Fibroblast of upper back skin (primary cell): Measurements from ENCODE around the gene CLOCK.

Experiments used
- DNase-seq: peaks from one replicate; pipeline ENCODE4 v3.0.0-alpha.2; 2013

CLOCK gene

DNA sequence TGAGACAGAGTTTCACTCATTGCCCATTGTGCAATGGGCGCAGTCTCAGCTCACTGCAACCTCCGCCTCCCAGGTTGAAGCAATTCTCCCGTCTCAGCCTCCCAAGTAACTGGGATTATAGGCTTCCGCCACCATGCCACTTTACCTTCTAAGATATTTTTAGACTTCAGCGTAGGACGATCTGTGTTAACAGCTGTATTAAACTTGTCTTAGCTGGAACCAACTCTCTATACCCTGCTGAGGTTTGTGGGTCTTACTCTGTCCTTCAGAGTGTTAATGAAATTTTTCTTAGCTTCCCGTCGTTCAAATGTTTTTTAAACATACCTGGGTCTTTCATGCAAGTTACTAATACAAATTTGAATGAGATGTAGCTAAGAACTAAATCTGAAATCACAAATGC is 136.3 kb downstream of the CLOCK start:
- no peak for DNase-seq

DNA sequence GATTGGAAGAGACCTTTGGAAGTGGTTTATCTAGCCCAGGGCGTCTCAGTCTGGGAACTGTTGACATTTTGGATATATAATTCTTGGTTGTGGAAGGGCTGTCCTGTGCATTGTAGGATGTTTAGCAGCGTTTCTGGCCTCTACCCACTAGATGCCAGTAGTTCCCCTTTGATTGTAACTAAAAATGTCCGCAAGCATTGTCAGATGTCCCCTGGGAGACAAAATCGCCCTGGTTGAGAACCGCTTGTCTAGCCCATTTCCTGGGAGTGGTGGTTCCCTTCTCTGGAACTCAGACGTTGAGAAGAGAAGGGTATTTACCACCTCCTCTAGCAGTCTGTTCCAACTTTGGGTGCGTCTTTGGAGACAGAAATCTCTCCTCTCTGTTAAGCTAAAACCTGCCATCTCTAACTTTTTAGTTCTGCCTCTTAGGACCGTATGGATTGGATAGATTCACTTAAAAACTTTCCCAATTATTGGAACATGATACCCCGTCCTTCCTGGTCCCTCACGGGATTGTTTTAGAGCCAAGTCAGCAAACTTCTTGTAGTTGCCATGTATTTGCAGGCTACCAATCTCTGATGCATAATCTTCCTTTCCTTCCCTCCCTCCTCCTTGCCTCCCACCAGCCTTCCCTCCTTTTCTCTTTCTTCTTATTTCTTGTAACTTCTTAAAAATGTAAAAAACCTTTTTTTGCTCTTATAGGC is 137.1 kb downstream of the CLOCK start:
- peak; percentile 72 for DNase-seq

DNA sequence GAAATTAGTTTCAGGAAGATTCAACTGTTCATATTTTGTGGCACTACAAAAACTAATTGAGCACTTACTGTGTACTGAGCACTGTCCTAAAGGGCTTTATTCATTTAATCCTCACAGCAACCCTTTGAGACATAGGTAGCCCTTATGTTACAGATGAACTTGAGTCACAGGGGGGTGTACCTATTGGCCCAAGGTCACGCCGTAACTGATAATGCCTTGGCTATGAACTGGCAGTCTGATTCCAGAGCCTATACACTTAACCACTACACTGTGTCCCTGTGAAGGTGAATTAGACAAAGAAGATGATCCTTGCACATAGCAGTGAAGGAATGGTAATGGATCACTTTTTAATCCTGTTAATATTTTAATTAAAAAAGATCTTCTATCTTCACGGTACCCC is 138.9 kb downstream of the CLOCK start:
- DNase-seq = no peak

DNA sequence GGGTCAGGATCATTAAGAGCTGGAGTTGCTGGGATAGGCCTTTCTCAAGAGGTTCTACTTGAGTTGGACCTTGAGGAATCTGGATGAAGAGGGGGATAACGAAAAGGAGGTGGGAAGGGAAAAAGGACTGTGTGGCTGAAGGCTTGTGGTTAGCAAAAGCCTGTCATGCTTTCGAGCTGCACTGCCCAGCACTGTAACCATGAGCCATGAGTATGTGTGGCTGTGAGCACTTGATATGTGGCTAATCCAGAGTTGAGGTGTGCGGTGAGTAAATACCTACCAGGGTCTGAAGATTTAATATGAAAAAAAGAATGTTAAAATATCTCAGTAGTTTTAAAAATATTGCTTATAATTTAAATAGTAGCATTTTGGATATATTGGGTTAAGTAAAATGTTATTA is 139.6 kb downstream of the CLOCK start:
- no peak for DNase-seq

- DNase-seq = no peak
Observed at GRCh38 chr4:55406545-55406944, 140.2 kb downstream of the CLOCK start.

DNA sequence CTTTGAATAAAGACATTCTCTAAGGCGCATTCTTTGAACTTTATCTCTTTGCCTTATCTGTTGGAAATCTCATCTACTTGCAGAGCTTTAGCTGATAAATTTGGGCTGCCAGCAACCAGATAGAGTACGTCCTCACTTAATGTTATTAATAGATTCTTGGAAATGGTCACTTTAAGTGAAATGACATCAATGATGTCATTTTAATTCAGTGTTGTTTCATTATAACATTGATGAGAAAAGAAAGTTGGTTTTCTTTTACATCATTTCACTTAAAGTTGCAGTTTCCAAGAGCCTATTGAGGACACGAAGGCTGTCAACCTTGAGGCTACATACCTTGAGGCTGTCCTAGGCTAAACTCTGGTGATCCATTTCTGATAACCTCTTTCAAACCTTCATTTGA is 141.6 kb downstream of the CLOCK start:
- no peak for DNase-seq

DNA sequence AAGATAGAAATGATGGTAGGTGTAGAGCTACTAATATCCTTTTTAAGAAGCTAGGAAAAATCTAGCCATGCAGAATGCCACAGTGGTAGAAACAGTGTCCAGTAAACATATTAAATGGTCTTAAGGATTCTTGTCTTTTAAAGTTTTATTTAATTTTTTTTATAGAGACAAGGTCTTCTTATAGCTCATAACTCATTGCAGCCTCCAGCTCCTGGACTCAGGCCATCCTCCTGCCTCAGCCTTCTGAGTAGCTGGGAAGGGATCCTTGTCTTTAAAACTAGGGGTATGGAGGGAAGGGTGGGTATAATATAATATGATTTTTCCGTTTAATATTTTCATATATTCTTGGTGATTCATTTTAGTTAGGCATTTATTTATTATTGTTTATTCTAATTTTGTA is 147.1 kb downstream of the CLOCK start:
- DNase-seq = no peak

GRCh38 chr4:55398966-55399365 is 147.7 kb downstream of the CLOCK start:
- no peak for DNase-seq

- DNase-seq = peak; percentile 25
Observed at GRCh38 chr4:55398461-55398860, 148.2 kb downstream of the CLOCK start.

DNA sequence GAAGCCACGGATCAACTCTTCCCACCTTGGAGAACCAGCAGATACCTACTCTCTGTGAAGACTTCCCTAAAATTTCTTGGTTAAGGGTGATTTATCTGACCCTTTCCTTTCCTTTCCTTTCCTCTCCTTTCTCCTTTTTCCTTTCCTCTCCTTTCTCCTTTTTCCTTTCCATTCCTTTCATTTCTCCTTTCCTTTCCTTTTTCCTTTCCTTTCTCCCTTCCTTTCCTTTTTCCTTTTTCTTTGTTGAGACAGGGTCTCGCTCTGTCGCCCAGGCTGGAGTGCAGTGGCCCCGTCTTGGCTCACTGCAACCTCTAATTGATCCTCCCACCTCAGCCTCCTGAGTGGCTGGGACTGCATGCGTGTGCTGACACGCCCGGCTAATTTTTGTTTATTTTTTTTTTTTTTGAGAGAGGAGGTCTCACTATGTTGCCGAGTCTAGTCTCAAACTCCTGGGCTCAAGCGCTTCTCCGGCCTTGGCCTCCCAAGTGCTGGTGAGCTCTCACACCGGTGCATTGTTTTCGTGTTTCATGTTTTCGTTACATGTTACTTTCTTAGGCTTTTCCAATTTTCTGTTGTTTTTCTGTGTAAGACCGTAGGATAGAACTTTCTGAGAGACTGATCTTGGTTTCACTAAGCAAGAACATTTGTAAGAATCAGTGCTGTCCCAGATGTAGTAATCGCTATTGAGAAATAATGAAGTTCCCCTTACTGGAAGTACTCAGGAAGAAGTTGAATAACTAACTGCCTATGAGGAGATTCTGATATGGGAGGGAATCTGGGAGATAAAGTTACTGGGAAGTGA is 149.0 kb downstream of the CLOCK start:
- DNase-seq = peak; percentile 42

DNA sequence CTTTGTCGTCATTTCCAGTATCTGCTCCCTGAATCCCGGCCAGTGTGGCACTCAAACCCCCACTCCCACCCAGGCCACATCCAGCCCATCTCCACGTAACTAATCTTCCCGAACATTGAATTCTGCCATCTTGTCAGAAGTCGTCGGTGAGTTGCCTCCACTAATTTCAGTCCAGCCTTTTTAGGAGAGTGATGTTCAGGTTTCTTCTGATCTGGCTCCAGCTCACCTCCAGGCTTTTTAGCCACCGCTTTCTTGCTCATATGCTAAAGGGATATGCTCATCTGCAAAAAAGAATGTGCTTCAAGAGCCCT is 149.6 kb downstream of the CLOCK start:
- peak; percentile 29 for DNase-seq

DNA sequence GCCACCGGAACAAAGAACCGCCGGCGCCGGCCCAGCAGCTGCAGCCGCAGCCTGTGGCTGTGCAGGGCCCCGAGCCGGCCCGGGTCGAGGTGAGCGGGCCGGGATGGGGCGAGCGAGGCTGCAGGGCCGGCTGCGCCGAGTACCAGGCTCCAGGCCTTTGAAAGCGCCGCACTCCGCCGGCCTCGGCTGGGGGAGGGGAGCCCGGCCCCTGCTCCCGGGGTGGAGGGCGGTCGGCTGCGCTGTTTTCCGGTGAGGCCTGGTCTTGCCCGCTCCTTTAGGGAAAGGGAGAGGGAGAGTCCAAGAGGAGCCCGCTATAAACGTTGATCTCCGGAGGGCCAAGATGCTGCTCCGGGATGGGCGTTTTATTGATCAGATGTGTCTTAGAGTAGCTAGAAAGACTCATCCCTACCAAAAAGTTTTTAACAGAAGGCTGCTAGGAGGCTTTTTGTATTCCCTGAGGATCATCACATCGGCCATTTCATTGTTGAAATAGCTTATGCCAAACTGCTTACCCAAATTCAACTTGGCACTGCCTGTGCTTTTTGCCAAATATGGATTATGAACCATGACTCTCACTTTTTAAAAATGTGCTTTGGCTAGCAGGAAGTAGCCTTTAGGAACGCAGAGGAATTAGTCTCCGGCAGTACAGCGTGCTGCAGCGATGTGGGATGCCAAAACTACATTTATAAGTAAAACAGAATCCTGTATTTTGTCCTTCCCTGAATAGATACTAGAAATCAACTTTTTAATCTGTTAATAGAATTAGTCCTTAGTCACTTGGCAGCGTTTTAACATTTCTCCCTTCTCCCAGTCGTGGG is 150.2 kb downstream of the CLOCK start:
- peak; percentile 47 for DNase-seq

DNA sequence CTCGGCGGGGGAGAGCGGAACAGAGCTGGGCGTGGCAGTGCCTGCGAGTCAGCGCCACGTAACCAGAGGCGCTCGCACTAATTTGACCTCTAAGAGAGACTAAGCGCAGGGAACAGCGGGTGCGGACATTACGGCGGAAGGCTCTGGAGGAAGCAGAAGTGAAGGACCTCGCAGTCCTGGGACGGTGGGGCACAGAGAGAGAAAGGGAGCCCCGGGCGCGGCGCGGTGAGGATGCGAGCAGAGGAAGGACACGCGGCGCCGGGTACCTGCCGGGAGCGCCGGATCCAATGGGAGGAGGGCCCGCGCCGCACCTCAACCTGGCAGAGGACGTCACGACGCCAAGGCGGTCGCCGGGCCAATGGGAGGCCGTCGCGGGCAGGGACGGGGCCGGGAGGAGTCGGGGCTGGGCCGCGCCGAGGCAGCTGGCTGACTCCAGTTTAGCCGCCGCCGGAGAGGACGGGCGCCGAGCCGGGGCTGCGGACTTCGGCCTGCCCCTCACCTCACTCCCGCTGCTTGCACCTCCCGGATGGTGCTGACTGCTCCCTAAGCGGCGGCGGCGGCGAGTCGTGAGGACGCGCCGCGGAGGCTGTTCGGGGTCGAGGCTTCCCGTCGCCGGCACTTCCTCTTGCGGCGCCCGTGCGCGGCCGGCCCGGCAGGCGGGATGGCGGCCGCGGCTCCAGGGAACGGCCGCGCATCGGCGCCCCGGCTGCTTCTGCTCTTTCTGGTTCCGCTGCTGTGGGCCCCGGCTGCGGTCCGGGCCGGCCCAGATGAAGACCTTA is 151.0 kb downstream of the CLOCK start, which contains the start of gene TMEM165:
TMEM165 (plus strand) TSS at position 429 of the 779 bp plus-strand sequence; CDS start at position 662, 233 bp downstream.
- DNase-seq = peak; percentile 82

DNA sequence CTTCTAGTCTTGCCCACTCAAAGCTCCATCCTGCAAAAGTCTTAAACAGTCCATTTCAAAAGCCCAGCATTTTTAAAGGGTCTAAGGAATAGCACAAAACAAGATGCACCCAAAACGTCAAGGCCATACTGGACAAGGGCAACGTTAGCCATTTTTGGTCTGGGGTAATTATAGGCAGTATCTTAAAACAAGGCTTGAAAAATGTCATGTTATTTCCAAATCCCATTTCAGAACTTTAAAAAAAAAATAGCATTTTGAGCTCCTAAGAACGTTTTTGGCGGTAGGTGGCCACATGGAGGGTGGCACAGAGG is 151.5 kb downstream of the CLOCK start:
- no peak for DNase-seq

GRCh38 chr4:55393461-55394320 is 153.0 kb downstream of the CLOCK start:
- no peak for DNase-seq

DNA sequence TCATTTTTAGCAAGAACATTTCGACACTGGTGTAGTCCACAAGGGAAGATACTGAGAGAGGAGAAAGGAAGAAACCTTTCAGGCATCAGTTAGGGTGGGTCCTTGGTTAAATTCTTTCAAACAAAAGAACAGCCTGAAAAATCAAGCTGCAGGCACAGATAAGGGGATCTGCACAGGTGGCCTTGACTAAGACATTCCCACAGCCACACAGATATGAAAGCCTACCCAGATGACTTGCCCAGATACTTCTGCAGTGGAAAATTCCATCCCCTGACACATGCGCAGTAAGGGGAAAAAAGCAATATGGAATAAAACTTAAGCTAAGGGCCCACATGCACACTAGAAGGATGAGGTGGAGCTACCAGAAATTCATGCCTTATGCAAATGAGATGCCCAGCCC is 159.9 kb downstream of the CLOCK start:
- DNase-seq = no peak

DNA sequence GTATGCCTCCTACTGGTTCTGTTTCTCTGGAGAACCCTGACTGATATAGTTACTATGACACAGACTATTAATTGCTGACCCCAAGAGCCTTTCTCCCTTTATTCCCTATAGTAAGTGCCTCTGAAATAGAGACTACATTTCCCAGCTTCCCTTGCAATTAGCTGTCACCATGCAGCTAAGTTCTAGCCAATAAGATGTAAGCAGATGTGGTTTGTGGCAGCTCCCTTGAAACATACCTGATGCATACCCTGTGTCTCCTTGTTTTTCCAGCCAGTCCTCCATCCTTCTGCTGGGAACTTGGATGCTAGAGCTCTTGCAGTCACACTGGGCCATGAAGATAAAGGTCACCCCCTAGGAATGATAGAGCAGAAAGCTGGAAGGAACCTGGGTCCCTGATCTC is 160.6 kb downstream of the CLOCK start:
- DNase-seq = no peak

DNA sequence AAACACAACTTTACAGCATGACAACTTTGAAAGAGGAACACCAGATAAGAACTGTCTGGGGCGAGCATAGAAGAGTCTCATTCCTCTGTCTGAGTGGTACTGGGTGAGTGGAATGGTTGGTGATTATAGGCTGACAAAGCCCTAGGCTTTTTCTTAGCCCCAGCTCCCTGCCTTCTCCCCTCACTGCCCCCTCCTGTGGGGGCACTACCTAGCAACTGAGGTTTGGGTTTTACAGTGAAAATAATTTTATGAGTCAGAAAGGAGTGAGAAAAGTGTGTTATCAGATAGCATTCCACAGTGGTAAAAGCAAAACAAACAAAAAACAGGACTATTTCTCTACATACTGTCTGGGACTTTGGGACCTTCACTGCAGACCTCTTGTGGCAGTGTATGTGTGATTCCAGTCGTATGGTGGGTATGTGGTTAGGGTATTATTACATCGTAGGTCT is 161.5 kb downstream of the CLOCK start:
- DNase-seq = no peak

DNA sequence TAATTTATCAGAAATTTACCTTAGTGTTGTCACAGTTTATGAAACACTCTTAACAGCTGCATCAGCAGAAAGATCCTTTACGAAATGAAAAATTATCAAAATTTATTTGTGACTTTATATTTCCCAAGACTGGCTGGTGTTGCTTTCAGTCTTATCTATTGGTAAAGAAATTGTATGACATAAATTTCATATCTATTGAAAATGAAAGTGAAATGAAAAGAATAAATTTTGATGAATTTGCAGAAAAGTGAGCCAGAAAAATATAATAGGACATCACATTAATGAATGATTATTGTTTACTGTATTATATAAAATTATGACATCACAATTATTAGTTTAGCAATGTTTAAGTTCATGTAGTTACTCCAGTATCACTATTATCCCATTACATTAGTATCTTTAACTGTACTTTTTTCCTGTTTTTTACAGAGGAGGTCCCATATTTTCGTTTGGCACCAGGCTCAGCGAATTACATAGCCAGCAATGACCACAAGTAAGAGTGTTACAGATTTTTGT is 164.2 kb downstream of the CLOCK start:
- no peak for DNase-seq

DNA sequence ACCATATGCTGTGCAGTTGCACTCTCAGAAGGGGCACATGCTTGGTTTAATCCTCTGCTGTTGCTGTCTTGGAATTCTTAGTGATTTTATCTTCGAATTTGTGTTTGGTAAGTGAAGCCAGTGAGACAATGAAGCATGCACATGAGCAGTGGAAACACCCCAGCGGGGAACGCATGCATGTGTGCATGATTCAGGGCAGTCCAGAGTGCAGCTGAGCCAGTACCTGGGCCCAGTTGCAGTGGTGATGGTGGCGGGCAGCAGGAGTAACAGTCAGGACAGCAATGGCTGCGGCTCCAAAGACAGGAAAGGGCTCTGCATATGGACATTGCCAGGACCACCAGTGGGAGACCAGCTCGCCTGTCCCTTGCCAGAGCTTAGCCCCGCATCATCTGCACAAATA is 165.2 kb downstream of the CLOCK start:
- DNase-seq = no peak

DNA sequence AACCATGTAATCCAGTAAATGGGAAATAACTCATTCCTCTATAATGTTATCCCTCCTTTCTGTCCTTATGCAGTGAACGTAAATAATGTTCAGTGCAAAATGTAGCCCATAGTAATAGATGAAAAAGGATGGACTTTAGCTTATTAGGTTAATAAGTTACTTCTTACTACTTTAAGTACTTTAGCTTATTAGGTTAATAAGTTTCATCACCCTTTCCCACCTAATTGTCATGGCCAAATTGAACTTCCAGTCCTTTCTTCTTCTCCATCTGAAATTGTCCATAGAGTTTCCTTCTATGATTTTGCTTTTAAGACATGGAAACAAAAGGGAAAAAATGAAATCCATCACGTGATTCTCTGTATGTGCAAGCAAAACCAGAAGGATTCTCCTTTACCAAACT is 166.1 kb downstream of the CLOCK start:
- no peak for DNase-seq
